SK-N-SH (cell line): ENCODE results near the gene ELMO1.

Experiments used
- FOXM1 ChIP-seq: IDR thresholded peaks from 2 replicates; pipeline ENCODE4 v1.4.0; 2012; ENCODE audit warnings: low read depth, mild to moderate bottlenecking
- TF ChIP-seq, protein P1 (sequence below): IDR thresholded peaks from 2 replicates; pipeline ENCODE4 v1.6.1; 2012; ENCODE audit warnings: mild to moderate bottlenecking, low read depth, low read length, moderate library complexity

- TF ChIP-seq FOXM1, result no peak
- TF ChIP-seq, protein P1, sequence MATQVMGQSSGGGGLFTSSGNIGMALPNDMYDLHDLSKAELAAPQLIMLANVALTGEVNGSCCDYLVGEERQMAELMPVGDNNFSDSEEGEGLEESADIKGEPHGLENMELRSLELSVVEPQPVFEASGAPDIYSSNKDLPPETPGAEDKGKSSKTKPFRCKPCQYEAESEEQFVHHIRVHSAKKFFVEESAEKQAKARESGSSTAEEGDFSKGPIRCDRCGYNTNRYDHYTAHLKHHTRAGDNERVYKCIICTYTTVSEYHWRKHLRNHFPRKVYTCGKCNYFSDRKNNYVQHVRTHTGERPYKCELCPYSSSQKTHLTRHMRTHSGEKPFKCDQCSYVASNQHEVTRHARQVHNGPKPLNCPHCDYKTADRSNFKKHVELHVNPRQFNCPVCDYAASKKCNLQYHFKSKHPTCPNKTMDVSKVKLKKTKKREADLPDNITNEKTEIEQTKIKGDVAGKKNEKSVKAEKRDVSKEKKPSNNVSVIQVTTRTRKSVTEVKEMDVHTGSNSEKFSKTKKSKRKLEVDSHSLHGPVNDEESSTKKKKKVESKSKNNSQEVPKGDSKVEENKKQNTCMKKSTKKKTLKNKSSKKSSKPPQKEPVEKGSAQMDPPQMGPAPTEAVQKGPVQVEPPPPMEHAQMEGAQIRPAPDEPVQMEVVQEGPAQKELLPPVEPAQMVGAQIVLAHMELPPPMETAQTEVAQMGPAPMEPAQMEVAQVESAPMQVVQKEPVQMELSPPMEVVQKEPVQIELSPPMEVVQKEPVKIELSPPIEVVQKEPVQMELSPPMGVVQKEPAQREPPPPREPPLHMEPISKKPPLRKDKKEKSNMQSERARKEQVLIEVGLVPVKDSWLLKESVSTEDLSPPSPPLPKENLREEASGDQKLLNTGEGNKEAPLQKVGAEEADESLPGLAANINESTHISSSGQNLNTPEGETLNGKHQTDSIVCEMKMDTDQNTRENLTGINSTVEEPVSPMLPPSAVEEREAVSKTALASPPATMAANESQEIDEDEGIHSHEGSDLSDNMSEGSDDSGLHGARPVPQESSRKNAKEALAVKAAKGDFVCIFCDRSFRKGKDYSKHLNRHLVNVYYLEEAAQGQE, result no peak
Observed at GRCh38 chr7:37488163-37488764, 39.6 kb upstream of the ELMO1 start.
